Hepatocyte (in vitro differentiated cells): ENCODE data around the gene ZNF385D.

Experiments used
- EZH2 ChIP-seq: fragments of 200-600 bp; sonication (generic); IDR thresholded peaks from 2 replicates; pipeline ENCODE4 v1.6.1; 2016; ENCODE audit warnings: antibody characterized with exemption, mild to moderate bottlenecking, borderline replicate concordance
- EZH2phosphoT487 ChIP-seq: fragments of 200-600 bp; sonication (generic); IDR thresholded peaks from one replicate; pipeline ENCODE4 v1.6.1; 2018; ENCODE audit warnings: antibody characterized with exemption, mild to moderate bottlenecking, low read depth, moderate library complexity; ENCODE audit not compliant: unreplicated experiment, severe bottlenecking
- TF ChIP-seq, protein P1 (sequence below): fragments of 200-600 bp; sonication (generic); IDR thresholded peaks from 2 replicates; pipeline ENCODE4 v1.5.1; 2016; ENCODE audit warnings: antibody characterized with exemption, mild to moderate bottlenecking; ENCODE audit not compliant: poor library complexity

DNA sequence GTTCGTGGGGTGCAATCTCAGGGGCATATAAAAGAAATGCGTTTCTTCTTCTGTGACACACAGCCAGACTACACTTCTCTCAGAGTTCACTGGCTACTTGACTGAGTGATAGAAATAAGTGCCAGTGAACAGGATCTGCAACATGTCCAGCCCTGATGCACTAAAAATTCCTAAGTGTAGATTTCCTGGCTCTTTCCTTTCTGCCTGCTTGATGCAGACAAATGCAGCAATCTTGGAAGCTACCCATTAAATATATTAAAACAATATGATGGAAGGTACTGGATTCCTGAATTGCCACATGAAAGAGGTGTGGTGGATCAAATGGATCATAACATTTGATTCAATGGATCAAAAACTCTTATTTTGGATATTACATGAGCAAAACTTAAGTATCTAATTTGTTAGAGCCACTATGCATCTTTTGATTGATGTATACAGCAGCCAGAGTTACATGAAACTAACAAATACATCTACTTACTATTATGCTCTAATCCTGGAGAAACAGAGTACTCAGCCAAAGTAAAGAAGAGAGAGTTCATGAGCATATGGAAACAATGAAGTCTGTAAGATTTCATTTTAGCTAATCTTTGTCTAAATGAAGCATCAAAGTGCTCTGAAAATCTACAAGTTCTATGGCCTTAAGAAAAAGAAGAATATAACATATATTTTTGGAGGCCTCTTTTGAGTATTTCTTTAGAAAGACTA is 222.6 kb downstream of the ZNF385D start:
- TF ChIP-seq, protein P1, sequence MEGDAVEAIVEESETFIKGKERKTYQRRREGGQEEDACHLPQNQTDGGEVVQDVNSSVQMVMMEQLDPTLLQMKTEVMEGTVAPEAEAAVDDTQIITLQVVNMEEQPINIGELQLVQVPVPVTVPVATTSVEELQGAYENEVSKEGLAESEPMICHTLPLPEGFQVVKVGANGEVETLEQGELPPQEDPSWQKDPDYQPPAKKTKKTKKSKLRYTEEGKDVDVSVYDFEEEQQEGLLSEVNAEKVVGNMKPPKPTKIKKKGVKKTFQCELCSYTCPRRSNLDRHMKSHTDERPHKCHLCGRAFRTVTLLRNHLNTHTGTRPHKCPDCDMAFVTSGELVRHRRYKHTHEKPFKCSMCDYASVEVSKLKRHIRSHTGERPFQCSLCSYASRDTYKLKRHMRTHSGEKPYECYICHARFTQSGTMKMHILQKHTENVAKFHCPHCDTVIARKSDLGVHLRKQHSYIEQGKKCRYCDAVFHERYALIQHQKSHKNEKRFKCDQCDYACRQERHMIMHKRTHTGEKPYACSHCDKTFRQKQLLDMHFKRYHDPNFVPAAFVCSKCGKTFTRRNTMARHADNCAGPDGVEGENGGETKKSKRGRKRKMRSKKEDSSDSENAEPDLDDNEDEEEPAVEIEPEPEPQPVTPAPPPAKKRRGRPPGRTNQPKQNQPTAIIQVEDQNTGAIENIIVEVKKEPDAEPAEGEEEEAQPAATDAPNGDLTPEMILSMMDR, result no peak
- TF ChIP-seq EZH2 (no peak), EZH2phosphoT487 (no peak)
